NB4 (cell line): Measurements from ENCODE around the gene CDIPT.

Experiments used
- CTCF ChIP-seq: IDR thresholded peaks from one replicate; pipeline ENCODE4 v1.5.1; 2012; ENCODE audit warnings: low read depth, low read length
- POLR2A ChIP-seq: IDR thresholded peaks from 2 replicates; pipeline ENCODE4 v1.6.1; 2011; ENCODE audit warnings: mild to moderate bottlenecking; ENCODE audit not compliant: insufficient read length; ENCODE audit errors: extremely low read depth

GRCh38 chr16:29881050-29881449 is 18.0 kb upstream of the CDIPT start:
- no peak for TF ChIP-seq POLR2A
- no peak for TF ChIP-seq CTCF
